GM11168 (cell line): ENCODE results near the gene TRPC3.
"Not testable (repeated sequence)": the region's sequence is repeated elsewhere in the genome, so short reads cannot be mapped to it uniquely, and the experiment has no call there.

Experiments used
- in situ Hi-C: fragments of 300-500 bp; cut with MboI; formaldehyde crosslinking; loops from one replicate; pipeline ENCODE4 v1.12.0; 2022; ENCODE audit warnings: low sequenced_read_pairs; ENCODE audit not compliant: unreplicated experiment

The TRPC3 gene

GRCh38 chr4:121950680-121951520 lies 960 bp downstream of the TRPC3 start:
- in situ Hi-C loops: no loop called here

- in situ Hi-C loops: no loop called here
Measured at GRCh38 chr4:121950212-121950679, 1.6 kb downstream of the TRPC3 start.

- in situ Hi-C loops: no loop called here
Measured at GRCh38 chr4:121946644-121947043, 5.2 kb downstream of the TRPC3 start.

GRCh38 chr4:121943941-121944340 lies 7.9 kb downstream of the TRPC3 start:
- in situ Hi-C loops: no loop called here

GRCh38 chr4:121939690-121940089 lies 12.2 kb downstream of the TRPC3 start:
- in situ Hi-C loops: no loop called here

- in situ Hi-C loops: no loop called here
Measured at GRCh38 chr4:121938282-121939092, 13.4 kb downstream of the TRPC3 start.

- in situ Hi-C loops: no loop called here
Measured at GRCh38 chr4:121936101-121936500, 15.8 kb downstream of the TRPC3 start.

- in situ Hi-C loops: no loop called here
Measured at GRCh38 chr4:121934635-121935034, 17.2 kb downstream of the TRPC3 start.

GRCh38 chr4:121932212-121932974 lies 19.5 kb downstream of the TRPC3 start:
- in situ Hi-C loops: no loop called here

GRCh38 chr4:121930304-121930703 lies 21.6 kb downstream of the TRPC3 start:
- in situ Hi-C loops: no loop called here

- in situ Hi-C loops: no loop called here
Measured at GRCh38 chr4:121927948-121928347, 23.9 kb downstream of the TRPC3 start.

GRCh38 chr4:121926490-121926889 lies 25.4 kb downstream of the TRPC3 start:
- in situ Hi-C loops: not testable (repeated sequence)

- in situ Hi-C loops: loop anchor here (25.0 kb wide), 1 partner anchor 639 kb away; no protein-coding TSS in a partner anchor
Measured at GRCh38 chr4:121923306-121923705, 28.6 kb downstream of the TRPC3 start.

GRCh38 chr4:121913667-121914066 lies 38.2 kb downstream of the TRPC3 start:
- in situ Hi-C loops: loop anchor here (25.0 kb wide), 1 partner anchor 649 kb away; no protein-coding TSS in a partner anchor

- in situ Hi-C loops: loop anchor here (25.0 kb wide), 1 partner anchor 654 kb away; no protein-coding TSS in a partner anchor
Measured at GRCh38 chr4:121908346-121908745, 43.5 kb downstream of the TRPC3 start.

- in situ Hi-C loops: loop anchor here (25.0 kb wide), 1 partner anchor 662 kb away; no protein-coding TSS in a partner anchor
Measured at GRCh38 chr4:121900132-121900983, 51.5 kb downstream of the TRPC3 start.

- in situ Hi-C loops: no loop called here
Measured at GRCh38 chr4:121898150-121898549, 53.7 kb downstream of the TRPC3 start.

GRCh38 chr4:121888134-121888533 lies 63.7 kb downstream of the TRPC3 start:
- in situ Hi-C loops: no loop called here

GRCh38 chr4:121885115-121885514 lies 66.7 kb downstream of the TRPC3 start:
- in situ Hi-C loops: no loop called here
